CMK (cell line): ENCODE measurements around the gene CADM4.

Source experiments
- DNase-seq: peaks from one replicate; pipeline ENCODE4 v3.0.0-alpha.2; 2010; ENCODE audit warnings: low read depth

Gene CADM4

GRCh38 chr19:43634068-43634467 lies 5.6 kb downstream of the CADM4 start:
- no peak for DNase-seq

GRCh38 chr19:43633520-43633919 lies 6.1 kb downstream of the CADM4 start:
- DNase-seq = no peak

- no peak for DNase-seq
These were observed 8.2 kb downstream of the CADM4 start for GRCh38 chr19:43631491-43631890.

DNA sequence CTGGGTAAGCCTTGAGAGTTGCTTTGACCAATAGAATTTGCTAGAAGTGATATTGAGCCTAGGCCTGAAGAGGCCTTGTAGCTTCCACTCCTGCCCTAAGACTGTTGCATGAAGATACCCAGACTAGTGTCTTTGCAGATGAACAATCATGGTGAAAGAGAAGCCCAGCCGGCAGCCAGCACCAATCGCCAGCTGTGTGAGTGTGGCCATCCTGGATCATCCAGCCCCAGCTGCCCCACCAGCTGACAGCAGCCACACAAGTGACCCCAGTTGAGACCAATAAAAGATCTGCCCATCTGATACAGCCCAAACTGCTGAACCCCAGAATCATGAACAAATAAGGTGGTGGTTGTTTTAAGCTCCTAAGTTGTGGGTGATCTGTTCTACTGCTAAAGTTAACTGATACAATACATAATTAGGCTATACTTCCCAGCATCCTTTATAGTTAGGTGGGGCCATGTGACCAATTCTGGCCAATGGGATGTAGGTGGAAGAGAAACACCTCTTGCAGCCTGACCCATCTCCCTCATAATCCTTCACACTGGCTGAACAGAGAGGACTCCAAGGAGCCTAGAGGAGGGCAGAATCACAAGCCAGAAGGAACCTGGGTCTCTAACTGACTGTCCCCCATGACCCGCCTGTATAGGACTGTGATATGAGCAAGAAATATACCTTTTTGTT lies 10.9 kb downstream of the CADM4 start:
- DNase-seq = no peak

- no peak for DNase-seq
These were observed 12.8 kb downstream of the CADM4 start for GRCh38 chr19:43626838-43627237.

- DNase-seq = peak; percentile 88
These were observed 13.6 kb downstream of the CADM4 start for GRCh38 chr19:43625918-43626579.

GRCh38 chr19:43624933-43625332 lies 14.7 kb downstream of the CADM4 start:
- no peak for DNase-seq

DNA sequence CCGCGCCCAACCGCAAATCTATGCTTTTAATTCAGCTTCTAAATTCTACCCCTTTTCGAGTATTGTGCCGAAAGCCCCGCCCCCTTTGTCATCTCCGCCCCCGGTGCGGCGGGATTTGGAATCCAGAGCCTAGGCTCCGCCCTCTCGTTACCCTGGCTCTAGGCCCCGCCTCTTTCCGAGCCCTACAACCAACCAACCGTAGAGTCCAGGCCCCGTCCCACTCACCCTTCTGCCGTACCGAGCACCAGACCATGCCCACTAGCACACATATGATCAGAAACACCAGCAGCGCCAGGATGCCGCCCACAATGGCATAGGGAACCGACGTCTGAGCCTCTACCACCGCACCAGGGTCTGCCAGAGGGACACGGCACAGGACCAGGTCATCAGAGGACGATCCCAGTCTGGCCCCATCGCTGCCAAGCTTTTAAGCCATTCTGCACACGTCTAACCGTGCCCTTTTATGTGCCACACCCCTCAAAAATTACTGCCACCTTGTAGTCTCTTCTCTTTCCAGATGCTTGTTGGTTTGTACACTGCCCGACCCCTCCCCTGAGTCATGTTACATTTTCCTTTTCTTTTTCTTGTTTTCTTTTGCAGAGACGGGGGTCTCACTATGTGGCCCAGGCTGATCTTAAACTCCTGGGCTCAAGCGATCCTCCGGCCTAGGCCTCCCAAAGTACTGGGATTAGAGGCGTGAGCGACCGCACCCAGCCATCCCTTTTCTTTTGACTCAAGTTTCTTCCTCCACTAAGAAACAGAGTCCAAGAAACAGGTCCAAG lies 15.6 kb downstream of the CADM4 start:
- DNase-seq = no peak

DNA sequence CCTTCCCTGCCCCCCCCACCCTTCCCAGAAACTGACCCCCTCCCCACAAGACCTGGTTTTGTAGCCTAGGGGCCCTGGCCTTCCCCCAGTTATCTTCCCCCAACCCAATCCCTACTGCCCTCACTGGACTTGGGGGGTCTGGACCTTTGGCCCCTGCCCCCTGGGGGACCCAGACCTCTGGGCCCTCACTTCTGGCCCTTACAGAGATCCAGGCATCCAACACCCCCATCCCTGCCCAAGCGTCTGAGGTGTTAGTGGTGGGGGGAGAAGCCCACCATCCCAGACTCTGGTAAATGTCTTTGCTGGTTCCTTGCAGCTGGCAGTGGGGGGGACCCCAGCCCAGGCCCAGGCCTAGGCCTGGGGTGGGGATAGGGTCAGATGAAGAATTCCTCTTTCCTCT lies 16.7 kb downstream of the CADM4 start:
- no peak for DNase-seq

DNA sequence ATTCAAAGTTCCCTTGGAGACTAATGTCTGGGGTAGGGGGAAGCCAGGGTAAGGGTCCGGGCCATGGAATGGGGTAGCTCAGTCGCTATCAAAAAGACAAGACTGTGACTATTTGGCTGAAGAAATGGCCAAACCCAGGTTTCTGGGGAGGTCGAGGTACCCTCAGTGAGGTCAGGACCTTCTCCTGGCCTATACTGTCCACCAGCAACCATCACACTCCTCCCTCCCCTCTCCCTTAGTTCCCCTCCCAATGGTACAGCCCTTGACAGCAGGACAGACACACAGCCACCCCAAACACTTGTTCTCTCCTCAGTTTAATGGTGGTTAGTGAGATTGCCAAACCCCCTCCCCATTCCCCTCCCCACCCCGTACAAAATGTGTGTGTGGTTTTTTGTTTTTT lies 17.6 kb downstream of the CADM4 start:
- DNase-seq = no peak

DNA sequence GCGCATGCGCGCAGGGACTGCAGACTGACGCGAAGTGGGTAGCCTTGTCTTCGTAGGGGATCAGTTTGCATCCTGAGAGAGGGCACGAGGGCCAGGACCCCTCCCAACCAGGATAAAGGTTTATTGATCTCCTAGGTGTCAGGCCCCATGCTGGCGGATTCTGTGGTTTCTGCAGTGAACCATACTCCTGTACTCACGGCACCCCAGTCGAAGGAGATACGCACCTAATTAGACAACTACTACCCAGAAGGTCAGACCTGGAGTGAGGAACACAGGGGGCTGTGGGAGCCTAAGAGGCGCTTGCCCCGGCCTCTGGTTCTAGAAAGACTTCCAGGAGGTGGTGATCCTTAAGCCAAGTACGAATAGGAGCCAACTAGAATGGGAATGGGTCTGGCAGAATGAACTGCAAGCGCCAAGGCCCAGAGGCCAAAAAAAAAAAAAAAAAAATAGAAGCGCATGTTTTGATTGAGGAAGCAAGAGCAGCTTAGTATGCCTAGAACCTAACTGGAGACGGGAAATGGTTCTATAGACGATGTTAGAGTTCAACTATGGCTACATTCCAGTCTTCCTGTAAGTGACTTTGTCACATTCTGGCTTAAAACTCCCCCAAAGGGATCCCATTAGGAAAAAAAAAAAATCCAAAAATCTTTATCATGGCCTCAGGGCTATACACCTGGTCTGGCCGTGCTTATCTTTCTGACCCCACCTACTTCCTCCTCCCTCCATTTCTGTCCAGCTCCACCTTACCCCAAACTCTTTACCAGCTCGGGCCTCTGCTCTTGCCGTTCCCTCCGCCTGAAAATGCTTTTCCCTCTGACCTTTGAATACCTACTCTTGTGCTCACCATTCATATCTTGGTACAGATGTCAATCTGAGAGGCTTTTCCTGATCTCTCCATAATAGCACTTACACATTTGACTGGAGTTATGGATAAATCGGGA lies 19.3 kb downstream of the CADM4 start:
- no peak for DNase-seq

DNA sequence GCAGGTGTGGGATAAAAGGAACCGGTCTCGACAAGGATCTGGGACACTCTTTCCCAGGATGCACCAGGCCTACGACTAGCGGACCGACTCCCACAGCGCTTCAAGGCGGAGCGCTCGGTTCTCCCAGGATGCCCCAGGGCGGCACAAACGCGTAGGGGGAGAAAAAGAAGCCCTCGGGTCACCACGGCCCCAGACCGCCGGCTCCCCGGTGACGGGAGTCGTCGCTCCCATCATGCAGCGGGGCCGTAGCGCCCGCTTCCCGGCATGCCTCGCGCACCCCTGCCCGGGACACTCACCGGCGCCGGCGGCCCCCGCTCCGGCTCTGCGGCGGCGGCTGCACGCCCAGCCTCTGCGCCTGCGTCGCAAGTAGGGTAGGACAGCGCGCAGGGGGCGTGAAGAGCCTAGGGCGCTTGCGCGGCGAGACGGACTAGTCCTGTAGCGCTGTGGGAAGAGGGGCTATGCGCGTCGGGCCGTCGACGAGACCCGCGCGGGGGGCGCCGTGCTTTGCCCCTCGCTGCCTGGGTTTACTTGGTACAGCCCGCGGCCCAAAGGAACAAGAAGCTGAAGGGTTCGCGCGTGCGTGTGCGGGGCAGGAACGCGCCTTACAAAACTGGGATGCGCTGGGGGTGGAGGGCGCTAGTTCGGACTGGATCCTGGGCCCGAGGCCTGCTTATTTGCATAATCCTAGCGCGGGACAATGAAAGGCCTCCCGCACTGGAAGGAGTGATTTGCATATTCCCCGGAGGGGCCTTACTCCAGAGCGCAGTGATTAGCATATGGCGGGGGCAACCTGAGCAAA lies 20.2 kb downstream of the CADM4 start, which contains the start of gene ZNF428:
TSS of gene ZNF428 (minus strand) at position 368 of the 799 bp plus-strand sequence. CDS start 5,325 bp downstream, outside the sequence.
- peak; percentile 89 for DNase-seq

DNA sequence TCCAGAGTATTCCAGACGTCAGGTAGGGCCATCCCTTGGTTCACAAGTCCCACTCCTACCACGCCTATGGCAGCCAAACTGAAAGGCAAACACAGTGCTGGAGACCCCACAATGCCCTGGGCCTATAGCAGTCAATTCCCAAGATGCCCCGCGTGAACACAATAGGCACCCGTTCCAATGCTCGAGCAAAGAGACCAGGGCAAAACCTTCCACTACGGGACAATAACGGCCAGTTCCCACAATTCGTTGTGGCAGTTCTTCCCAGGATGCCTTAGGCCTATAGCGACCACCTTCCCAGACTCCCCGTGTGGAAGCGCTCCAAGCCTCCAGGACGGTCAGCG lies 20.8 kb downstream of the CADM4 start:
- DNase-seq = no peak

DNA sequence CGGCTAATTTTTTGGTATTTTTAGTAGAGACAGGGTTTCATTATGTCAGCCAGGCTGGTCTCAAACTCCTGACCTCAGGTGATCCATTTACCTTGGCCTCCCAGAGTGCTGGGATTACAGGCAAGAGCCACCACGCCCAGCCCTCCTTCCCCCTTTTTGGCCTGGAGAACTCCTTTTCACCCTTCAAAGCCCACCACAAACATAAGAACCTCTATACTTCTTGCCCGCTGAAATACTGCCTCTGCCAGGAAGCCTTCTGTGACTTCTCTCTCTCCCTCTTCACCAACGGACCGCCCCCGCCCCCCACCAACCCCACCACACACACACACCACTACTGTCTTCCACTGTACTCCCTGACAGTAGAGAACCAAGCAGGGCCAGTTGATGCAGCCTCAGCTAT lies 22.7 kb downstream of the CADM4 start:
- DNase-seq = no peak

DNA sequence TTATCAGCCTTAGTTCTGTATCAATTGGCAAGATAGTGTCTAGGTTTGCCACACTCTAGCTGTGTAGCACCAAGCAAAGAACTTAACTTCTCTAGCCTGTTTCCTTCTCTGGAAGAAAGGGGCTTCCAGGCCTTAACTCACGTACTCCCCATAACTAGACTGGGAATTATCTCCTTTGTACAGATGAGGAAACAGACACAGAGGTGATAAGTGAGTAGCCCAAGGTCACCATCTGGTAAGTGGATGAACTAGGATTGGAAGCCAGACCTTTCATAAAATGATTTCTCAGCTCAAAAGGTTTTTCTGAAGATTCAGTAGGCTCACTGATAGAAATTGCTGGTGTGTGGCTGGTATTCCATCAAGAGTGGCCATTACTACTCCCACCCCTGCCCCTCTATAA lies 23.3 kb downstream of the CADM4 start:
- DNase-seq = no peak

GRCh38 chr19:43612374-43612773 lies 27.3 kb downstream of the CADM4 start:
- no peak for DNase-seq

- DNase-seq = no peak
These were observed 27.9 kb downstream of the CADM4 start, which contains the start of gene SRRM5 for GRCh38 chr19:43611788-43612187. TSS of gene SRRM5 (plus strand) at chr19:43612088. CDS start at chr19:43612122, 34 bp downstream.

- no peak for DNase-seq
These were observed 29.2 kb downstream of the CADM4 start for GRCh38 chr19:43610493-43610892.

GRCh38 chr19:43609872-43610271 lies 29.8 kb downstream of the CADM4 start:
- DNase-seq = no peak

DNA sequence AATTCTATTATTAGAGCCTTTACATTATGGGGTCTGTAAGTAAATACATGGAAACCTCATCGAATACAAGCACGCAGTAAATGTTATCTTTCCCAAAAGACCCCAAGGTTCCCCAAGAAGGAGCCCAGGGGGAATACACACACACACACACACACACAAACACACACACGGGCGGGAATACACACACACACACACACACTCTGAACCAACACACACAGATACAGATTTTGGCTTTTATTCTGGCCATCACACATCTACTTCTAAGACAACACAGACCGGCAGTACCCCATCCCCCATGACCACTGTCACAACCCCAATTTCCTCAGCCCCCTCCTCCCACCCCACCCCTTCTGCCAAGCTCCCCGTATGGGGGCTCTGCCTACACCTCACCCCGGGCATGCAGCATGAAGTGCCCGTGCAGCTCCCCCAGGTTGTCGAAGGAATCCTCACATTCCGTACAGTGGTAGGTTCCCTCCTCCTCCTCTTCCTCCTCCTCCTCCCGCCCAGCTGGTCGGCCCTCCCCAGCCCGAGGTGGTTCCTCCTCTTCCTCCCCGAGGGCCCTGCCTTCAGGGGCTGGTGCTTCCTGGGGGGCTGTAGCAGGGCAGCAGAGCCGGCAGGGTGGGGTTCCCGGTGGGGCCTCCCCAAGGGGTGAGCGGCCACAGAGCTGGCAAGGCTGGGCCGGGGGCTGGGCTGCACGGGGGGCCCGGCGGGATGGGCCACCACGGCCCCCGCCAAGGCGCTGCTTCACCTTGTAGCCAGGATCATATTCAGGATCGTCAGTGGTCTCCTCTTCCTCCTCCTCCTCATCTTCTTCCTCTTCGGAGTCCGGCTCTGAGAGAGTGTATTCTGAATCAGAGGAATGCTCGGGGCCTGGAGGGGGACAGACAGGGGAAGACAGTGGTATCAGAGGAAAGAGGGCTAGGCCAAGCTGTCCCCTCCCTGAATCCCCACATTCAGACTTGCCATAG lies 32.1 kb downstream of the CADM4 start:
- no peak for DNase-seq
